ENCODE data around the gene STAU1.
A peak's percentile ranks its signal among the peaks of the same experiment; 100 is the strongest.
"Not testable (repeated sequence)": the region's sequence is repeated elsewhere in the genome, so short reads cannot be mapped to it uniquely, and the experiment has no call there.

STAU1 gene

GRCh38 chr20:49140411-49140810, 47.7 kb downstream of the STAU1 start:
- ChIA-PET POLR2A (no interaction called here), CTCF (no interaction called here)
- no peak for DNase-seq (ENCODE audit: extremely low spot score)
- TF ChIP-seq BHLHE40 (IDR thresholded peaks at IDR 0.05; ENCODE audit: borderline replicate concordance) = no peak
- TF ChIP-seq TARDBP (IDR thresholded peaks at IDR 0.05) = no peak
- no peak for TF ChIP-seq HDGF (IDR thresholded peaks at IDR 0.05; ENCODE audit: borderline replicate concordance)
- no peak for TF ChIP-seq FOXK2 (IDR thresholded peaks at IDR 0.05)
- no peak for TF ChIP-seq FOXM1 (IDR thresholded peaks at IDR 0.05; ENCODE audit: borderline replicate concordance)
- TF ChIP-seq ZNF384 (IDR thresholded peaks at IDR 0.05) = no peak
- no peak for TF ChIP-seq SUZ12 (IDR thresholded peaks at IDR 0.05)
- TF ChIP-seq ELF4 (IDR thresholded peaks at IDR 0.05) = no peak
- no peak for TF ChIP-seq ARNT (IDR thresholded peaks at IDR 0.05)
- TF ChIP-seq PKNOX1 (IDR thresholded peaks at IDR 0.05) = no peak
- TF ChIP-seq FOXA1 (IDR thresholded peaks at IDR 0.05) = no peak
- no peak for TF ChIP-seq SP1 (IDR thresholded peaks at IDR 0.05)

- ChIA-PET CTCF (no interaction called here), POLR2A (interaction anchor here (0.5 kb wide), 1 partner anchor 41 kb away, joined by 3 read pairs; no protein-coding TSS in a partner anchor)
- DNase-seq (ENCODE audit: extremely low spot score) = no peak
- TF ChIP-seq FOXK2 (IDR thresholded peaks at IDR 0.05) (no peak), FOXA1 (IDR thresholded peaks at IDR 0.05) (no peak), L3MBTL2 (conservative IDR thresholded peaks at IDR 0.05) (no peak), LEF1 (IDR thresholded peaks at IDR 0.05; ENCODE audit: borderline replicate concordance) (no peak), BHLHE40 (IDR thresholded peaks at IDR 0.05; ENCODE audit: borderline replicate concordance) (no peak), SP1 (IDR thresholded peaks at IDR 0.05) (no peak), PKNOX1 (IDR thresholded peaks at IDR 0.05) (no peak), SUZ12 (IDR thresholded peaks at IDR 0.05) (no peak), CTBP1 (IDR thresholded peaks at IDR 0.05; ENCODE audit: borderline replicate concordance) (no peak), ZNF384 (IDR thresholded peaks at IDR 0.05) (no peak), ARNT (IDR thresholded peaks at IDR 0.05) (no peak)
Measured at GRCh38 chr20:49138431-49138830, 49.7 kb downstream of the STAU1 start.

GRCh38 chr20:49136817-49137571, 51.1 kb downstream of the STAU1 start:
- POLR2A ChIA-PET = no interaction called here

GRCh38 chr20:49134797-49135196, 53.3 kb downstream of the STAU1 start:
- POLR2A ChIA-PET = interaction anchor here (1.4 kb wide), 1 partner anchor 84 kb away, joined by 5 read pairs; the partner anchor contains the start of gene DDX27
- CTCF ChIA-PET = interaction anchor here (0.6 kb wide), 1 partner anchor 63 kb away, joined by 5 read pairs; no protein-coding TSS in a partner anchor

More at GRCh38 chr20:49136817-49137571, 51.1 kb downstream of the STAU1 start:
- TF ChIP-seq ZNF384 (IDR thresholded peaks at IDR 0.05) = no peak
- no peak for TF ChIP-seq HDGF (IDR thresholded peaks at IDR 0.05; ENCODE audit: borderline replicate concordance)
- no peak for TF ChIP-seq ELF4 (IDR thresholded peaks at IDR 0.05)
- no peak for TF ChIP-seq L3MBTL2 (conservative IDR thresholded peaks at IDR 0.05)
- TF ChIP-seq SP1 (IDR thresholded peaks at IDR 0.05) = no peak
- no peak for TF ChIP-seq BHLHE40 (IDR thresholded peaks at IDR 0.05; ENCODE audit: borderline replicate concordance)
- TF ChIP-seq SUZ12 (IDR thresholded peaks at IDR 0.05) = no peak
- no peak for TF ChIP-seq FOXA1 (IDR thresholded peaks at IDR 0.05)
- no peak for TF ChIP-seq FOXM1 (IDR thresholded peaks at IDR 0.05; ENCODE audit: borderline replicate concordance)
- TF ChIP-seq NFRKB (IDR thresholded peaks at IDR 0.05) = no peak
- no peak for TF ChIP-seq CTBP1 (IDR thresholded peaks at IDR 0.05; ENCODE audit: borderline replicate concordance)
- no peak for TF ChIP-seq TARDBP (IDR thresholded peaks at IDR 0.05)
- no peak for TF ChIP-seq FOXK2 (IDR thresholded peaks at IDR 0.05)
- no peak for TF ChIP-seq PKNOX1 (IDR thresholded peaks at IDR 0.05)
- no peak for TF ChIP-seq LEF1 (IDR thresholded peaks at IDR 0.05; ENCODE audit: borderline replicate concordance)
- TF ChIP-seq ARNT (IDR thresholded peaks at IDR 0.05) = no peak
- CTCF ChIA-PET = interaction anchor here (0.9 kb wide), 1 partner anchor 80 kb away, joined by 3 read pairs; no protein-coding TSS in a partner anchor
- no peak for DNase-seq (ENCODE audit: extremely low spot score)

GRCh38 chr20:49133571-49133970, 54.6 kb downstream of the STAU1 start:
- ChIA-PET POLR2A (interaction anchor here (1.7 kb wide), 1 partner anchor 83 kb away, joined by 10 read pairs; no protein-coding TSS in a partner anchor), CTCF (interaction anchor here (2.2 kb wide), 1 partner anchor 84 kb away, joined by 25 read pairs; no protein-coding TSS in a partner anchor)
- TF ChIP-seq ELF4 (IDR thresholded peaks at IDR 0.05) = no peak
- no peak for DNase-seq (ENCODE audit: extremely low spot score)

More at GRCh38 chr20:49134797-49135196, 53.3 kb downstream of the STAU1 start:
- DNase-seq (ENCODE audit: extremely low spot score) = not testable (repeated sequence)

- DNase-seq (ENCODE audit: extremely low spot score) = peak; percentile 55
- TF ChIP-seq HDGF (IDR thresholded peaks at IDR 0.05; ENCODE audit: borderline replicate concordance) = no peak
- no peak for TF ChIP-seq ZNF384 (IDR thresholded peaks at IDR 0.05)
- TF ChIP-seq ARNT (IDR thresholded peaks at IDR 0.05) = no peak
- no peak for TF ChIP-seq TARDBP (IDR thresholded peaks at IDR 0.05)
- no peak for TF ChIP-seq L3MBTL2 (conservative IDR thresholded peaks at IDR 0.05)
- TF ChIP-seq LEF1 (IDR thresholded peaks at IDR 0.05; ENCODE audit: borderline replicate concordance) = no peak; the same call in 1 of the 2 replicates
- ChIA-PET CTCF (interaction anchor here (0.6 to 2.2 kb wide), 4 partner anchors 48 to 86 kb away, joined by 3 to 25 read pairs (median 6); partner anchors contain the start of gene DDX27), POLR2A (interaction anchor here (1.0 to 1.7 kb wide), 2 partner anchors 84 to 86 kb away, joined by 4 to 10 read pairs; partner anchors contain the start of gene DDX27)
Measured at GRCh38 chr20:49132995-49133478, 55.1 kb downstream of the STAU1 start.

Measured in HEK293T (cell line).